ENCODE data around the gene CAPS.
A peak's percentile ranks its signal among the peaks of the same experiment; 100 is the strongest.
"Not testable (repeated sequence)": the region's sequence is repeated elsewhere in the genome, so short reads cannot be mapped to it uniquely, and the experiment has no call there.

The CAPS gene

GRCh38 chr19:5956728-5957127 is 42.7 kb downstream of the CAPS start:
- no peak for DNase-seq (ENCODE audit: low read depth in 2 of 2)

GRCh38 chr19:5957170-5957569 is 43.1 kb downstream of the CAPS start:
- DNase-seq (ENCODE audit: low read depth in 2 of 2), result no peak

GRCh38 chr19:5958074-5958850 is 44.2 kb downstream of the CAPS start:
- no peak for DNase-seq (ENCODE audit: low read depth in 2 of 2)

- DNase-seq (ENCODE audit: low read depth in 2 of 2), result no peak
These were observed 44.7 kb downstream of the CAPS start for GRCh38 chr19:5958851-5959122.

- no peak for DNase-seq (ENCODE audit: low read depth in 2 of 2)
These were observed 45.4 kb downstream of the CAPS start for GRCh38 chr19:5959260-5960004.

- DNase-seq (ENCODE audit: low read depth in 2 of 2), result no peak
These were observed 46.2 kb downstream of the CAPS start for GRCh38 chr19:5960005-5961001.

GRCh38 chr19:5961641-5961968 is 47.6 kb downstream of the CAPS start:
- DNase-seq (ENCODE audit: low read depth in 2 of 2), result not testable (repeated sequence)

GRCh38 chr19:5961969-5962945 is 48.2 kb downstream of the CAPS start:
- peak; percentile 42 to 49 for DNase-seq (ENCODE audit: low read depth in 2 of 2)

- not testable (repeated sequence) for DNase-seq (ENCODE audit: low read depth in 2 of 2)
These were observed 49.2 kb downstream of the CAPS start for GRCh38 chr19:5963259-5963658.

GRCh38 chr19:5963855-5964254 is 49.8 kb downstream of the CAPS start:
- no peak for DNase-seq (ENCODE audit: low read depth in 2 of 2)

- no peak for DNase-seq (ENCODE audit: low read depth in 2 of 2)
These were observed 50.9 kb downstream of the CAPS start for GRCh38 chr19:5964816-5965565.

Measured in stimulated activated CD8-positive, alpha-beta memory T cell treated with anti-CD3 and anti-CD28 coated beads, Interleukin-7, amount 100 ng/mL, for 1 hour (primary cell).